Measurements from ENCODE around the gene COPS8.

Gene COPS8

DNA sequence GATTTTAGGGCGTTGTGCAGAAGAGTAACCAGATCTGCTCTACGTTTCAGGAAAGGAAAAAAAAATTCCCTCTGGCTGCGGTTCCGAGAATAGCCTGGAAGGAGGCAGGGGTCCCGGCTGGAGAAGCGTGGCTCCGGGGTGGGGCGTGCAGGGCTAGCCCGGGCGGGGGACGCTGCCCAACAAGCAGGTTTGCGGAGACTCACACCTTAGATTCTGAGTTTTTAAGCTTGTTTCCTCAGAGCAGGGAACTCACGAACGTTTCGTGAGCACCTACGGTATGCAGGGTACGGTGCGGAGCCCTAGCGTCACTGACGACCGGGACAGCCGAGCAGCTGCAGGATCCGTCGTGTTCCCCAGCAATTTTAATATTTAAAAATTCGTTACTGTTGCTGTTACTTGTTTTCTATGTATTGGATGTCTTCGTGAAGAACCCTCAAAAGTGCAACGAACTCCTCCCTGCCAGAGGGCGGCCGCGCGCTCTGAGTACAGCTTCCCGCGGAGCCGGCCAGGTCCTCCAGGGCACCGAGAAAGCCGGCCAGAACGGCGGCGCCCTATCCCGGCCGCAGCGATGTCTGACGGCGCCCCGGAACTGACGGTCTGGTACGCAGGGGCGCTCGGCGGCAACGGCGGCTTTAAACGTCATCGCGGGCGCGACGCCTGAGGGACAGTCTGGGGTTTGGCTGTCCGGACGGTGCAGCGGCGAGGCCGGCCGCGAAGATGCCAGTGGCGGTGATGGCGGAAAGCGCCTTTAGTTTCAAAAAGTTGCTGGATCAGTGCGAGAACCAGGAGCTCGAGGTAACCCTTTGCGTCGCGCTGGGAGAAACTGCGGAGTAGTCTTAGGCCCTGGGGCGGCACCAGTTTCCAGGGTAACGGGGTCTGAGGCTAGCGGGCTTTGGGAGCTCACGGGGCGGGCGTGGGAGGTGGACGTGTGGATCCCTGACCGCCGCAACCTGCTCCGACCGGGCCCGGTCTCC is at the start of gene COPS8:
Gene COPS8, plus strand, starts transcription at position 642 of the 974 bp plus-strand sequence. Its CDS starts 76 bp downstream, at position 718.
- peak; percentile 96 for DNase-seq (ENCODE audit: low read depth)

DNA sequence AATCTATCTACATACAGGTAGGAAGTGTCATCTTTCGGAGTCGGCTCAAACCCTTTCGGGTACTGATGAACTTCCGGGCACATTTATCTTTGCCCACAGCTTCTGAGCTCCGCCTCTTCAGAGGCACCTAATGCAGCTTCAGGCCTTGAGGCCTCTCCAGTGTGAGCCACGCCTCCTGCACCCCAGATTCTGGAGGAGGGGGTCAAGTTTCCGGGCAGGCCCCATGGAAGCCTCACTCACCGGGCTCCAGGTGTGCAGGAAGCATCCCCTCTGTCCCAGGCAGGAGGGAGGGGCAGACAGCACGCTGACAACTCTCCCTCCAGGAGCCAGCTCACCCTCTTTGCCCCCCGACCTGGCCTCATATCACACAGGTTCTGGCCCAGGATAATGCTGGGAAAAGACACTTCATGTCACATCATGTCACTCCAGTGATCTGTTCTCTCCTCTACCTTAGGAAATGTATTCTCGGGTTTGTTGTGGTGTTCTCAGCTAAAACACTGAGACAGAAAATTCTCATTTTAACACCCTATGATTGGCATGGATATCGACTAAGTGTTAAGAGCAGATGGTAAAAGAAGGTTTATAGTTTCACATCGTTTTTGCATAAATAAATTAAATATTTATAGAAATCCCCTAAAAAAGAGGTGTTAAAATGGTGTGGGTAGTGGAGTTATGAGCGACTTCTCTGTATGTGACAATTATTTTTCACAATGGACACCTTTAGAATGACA is 46.2 kb upstream of the COPS8 start:
- no peak for DNase-seq (ENCODE audit: low read depth)

DNA sequence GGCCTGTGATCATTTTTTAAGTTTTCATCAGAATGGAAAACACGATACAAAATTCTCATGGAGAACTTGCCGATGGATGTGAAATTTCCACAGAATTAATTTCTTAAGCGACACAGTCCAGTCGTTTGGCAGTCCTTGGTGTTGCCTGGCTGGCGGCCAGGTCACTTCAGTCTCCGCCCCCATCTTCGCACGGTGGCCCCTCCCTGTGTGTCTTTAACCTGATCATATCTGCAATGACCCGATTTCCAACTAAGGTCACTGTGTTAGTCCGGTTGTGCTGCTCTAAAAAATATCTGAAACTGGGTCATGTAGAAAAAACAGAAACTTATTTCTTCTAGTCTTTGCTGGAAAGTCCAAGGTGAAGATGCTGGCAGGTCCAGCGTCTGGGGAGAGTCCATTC is 44.5 kb upstream of the COPS8 start:
- no peak for DNase-seq (ENCODE audit: low read depth)

DNA sequence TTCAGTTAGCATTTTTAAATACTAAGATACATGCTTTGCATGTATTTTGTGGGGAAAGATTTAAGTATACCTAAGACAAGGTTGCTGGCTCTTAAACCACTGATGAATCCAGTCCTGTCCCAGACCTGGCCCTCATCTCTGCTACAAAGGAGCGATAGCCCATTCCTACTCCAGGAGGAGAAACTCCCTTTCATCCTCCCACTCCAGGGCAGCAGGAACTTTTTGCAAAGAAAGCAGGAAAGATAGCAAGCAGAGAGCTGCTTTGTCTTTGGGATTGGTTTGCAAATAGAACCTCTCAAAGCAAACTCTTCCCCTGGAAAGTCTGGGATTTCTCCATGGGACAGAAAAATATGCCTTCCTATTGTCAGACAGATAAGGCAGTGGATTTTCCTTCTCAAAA is 43.6 kb upstream of the COPS8 start:
- no peak for DNase-seq (ENCODE audit: low read depth)

- no peak for DNase-seq (ENCODE audit: low read depth)
Measured at GRCh38 chr2:237043866-237044265, 41.8 kb upstream of the COPS8 start.

- DNase-seq (ENCODE audit: low read depth): no peak
Measured at GRCh38 chr2:237044281-237044680, 41.4 kb upstream of the COPS8 start.

DNA sequence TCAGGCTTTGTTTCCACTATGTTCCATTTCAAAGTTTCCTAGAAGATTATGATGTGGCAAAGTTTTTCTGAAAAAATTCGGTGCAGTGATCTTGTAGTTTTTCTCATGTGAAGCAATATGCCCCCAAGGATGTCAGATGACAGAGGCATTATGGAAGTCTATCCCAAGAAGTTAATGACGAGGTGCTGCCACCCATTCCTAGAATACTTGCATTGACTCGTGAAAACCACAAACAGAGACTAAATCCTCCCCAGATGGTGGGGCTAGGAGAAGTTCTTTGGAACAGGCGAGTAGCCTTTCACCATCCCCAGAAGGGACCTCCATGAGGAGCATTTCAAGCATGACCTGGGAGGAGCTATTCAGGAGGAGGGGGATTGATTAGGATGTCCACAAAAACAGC is 40.2 kb upstream of the COPS8 start:
- no peak for DNase-seq (ENCODE audit: low read depth)

DNA sequence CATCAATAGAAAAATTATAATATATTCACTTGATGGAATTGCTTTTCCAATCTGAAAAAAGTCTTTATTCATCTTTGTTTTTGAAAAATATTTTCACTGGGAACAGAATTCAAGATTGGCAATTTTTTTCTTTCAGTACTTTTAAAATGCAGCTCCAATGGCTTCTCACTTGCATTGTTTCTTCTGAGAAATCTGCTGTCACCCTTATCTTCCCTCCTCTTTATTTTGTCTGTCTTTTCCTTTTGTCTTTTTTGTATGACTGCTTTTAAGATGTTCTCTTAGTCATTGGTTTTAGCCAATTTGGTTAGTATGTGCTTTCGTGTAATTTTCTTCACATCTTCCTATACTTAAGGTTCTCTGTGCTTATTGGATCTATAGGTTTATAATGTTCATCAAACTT is 37.1 kb upstream of the COPS8 start:
- DNase-seq (ENCODE audit: low read depth): no peak

- no peak for DNase-seq (ENCODE audit: low read depth)
Measured at GRCh38 chr2:237051861-237052260, 33.8 kb upstream of the COPS8 start.

GRCh38 chr2:237053066-237053465 is 32.6 kb upstream of the COPS8 start:
- no peak for DNase-seq (ENCODE audit: low read depth)

DNA sequence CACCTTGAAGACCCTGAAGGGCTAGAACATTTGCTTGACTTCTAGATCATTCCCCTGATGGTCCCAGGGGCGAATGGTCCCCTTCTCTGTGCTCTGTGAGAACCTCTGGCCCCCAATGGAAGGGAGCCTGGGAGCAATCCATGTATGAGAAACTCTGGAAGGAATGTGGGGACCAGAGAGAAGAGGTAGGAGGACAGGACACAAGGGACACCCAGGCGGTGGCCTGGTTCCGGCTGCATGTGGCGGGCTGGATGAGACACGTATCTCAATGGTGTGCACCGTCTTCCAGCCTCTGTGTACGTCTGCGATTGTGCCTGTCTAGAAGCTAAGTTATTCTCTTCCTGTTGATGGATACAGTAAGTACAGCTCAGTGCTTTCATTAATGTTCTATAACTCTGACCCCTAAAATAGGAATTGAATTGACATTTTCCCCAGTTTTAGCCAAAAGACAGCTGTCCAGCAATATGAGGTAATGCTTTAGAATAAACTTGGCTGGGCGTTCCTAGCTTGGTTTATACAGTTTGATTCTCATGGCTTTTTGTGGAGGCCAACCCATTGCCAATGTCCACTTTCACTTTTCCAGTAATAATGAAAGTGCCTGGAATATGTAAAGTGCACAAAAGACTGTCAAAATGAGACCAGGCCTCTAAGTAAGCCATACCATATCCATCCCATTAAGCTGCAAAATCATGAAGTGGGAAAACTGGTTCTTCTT is 30.1 kb upstream of the COPS8 start:
- DNase-seq (ENCODE audit: low read depth): no peak

DNA sequence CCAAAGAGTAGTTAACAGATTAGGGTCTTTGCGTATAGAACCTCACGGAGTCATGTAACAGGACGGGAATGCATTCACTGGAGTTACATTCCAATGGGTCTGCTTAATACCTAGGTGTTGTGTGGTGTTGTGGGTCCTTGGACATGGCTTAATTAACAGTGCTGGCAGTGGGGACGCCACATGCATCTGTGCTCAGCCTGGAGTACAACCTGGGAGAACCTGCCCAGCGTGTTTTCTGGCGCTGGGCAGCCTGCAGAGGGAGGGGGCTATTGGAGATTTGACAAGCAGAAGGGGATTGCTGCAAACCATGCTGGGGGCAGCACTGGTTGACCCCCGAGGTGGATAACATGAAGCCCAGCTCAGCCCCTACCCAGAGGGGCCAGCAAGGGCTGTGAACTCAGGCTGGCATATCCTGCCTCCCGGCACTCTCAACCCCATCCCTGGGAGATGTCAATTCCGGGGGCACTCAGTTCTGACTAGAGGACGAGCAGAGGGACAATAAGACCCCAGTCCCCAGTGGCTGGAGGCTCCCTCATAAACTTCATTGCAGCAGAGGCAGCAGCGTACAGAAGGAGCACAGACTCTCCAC is 29.3 kb upstream of the COPS8 start:
- DNase-seq (ENCODE audit: low read depth): no peak

DNA sequence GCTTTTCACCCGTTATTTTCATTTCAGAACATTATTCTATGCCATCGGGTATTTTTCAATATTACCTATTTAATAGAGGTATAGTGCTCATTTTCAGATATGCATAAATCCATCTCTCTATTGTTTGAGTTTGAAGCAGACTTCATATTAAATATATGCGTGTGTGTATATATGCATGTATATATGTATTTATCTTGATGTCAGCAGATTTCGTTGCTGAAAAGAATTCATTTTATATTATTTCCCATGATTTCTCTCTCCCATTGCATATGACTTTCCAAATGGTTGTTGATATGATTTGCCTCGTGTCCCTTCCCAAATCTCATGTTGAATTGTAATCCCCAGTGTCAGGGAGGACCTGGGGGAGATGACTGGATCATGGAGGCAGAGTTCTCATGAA is 28.6 kb upstream of the COPS8 start:
- DNase-seq (ENCODE audit: low read depth): no peak

- DNase-seq (ENCODE audit: low read depth): no peak
Measured at GRCh38 chr2:237057893-237058300, 27.8 kb upstream of the COPS8 start.

DNA sequence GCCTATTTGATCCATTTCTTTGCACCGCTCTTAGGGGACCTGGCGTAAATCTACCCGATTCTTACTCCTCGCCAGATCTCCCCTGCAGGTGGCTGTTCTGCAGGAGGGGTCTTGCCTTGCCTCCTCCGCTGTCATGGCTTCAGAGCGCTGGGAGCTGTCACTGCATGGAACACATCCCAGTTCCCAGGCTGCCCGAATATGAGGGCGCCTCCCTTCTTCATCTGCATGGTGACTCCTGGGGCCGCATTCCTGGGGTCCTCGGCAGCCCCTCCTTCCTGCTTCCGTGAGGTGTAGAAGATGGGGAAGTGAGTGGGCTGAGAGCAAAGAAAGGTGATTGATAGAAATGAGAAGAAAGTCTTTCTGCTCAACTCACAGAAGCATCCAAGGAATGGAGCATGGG is 27.3 kb upstream of the COPS8 start:
- no peak for DNase-seq (ENCODE audit: low read depth)

DNA sequence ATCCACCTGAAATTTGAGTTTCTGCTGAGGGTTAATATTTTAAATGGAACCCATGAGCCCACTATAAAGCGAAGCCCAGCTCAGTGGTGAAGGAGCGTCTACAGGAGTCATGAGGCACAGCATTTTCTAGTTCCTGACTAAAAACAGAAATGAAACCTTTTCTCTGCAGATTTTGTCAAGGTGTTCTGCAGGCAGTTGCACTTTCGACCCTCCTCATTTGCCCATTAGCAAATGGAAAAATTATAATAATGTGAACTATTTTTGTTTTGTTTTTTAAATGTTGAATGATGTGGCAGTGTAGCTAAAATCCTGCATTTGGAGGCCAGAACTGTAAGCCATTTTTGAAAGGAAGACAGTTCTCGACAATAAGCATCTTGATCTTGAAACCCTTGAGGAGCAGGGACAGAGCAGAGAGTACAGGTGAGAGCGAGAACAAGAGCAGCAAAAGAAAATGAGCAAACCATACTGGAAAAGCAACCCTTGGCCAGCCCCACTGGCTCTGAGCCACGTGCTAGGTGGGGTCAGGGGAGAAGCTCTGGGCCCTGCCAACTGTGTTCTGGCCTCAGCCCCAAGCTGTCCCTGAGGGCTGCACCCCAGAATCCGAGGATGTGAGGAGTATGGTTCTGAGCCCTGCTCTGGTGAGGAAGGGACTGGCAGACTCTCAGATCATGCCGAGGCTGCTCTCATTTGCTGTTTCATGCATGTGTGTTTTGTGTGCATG is 26.4 kb upstream of the COPS8 start:
- no peak for DNase-seq (ENCODE audit: low read depth)

GRCh38 chr2:237060534-237061312 is 25.0 kb upstream of the COPS8 start:
- DNase-seq (ENCODE audit: low read depth): peak; percentile 66

GRCh38 chr2:237061356-237061755 is 24.3 kb upstream of the COPS8 start:
- no peak for DNase-seq (ENCODE audit: low read depth)

- DNase-seq (ENCODE audit: low read depth): no peak
Measured at GRCh38 chr2:237062585-237062984, 23.1 kb upstream of the COPS8 start.

DNA sequence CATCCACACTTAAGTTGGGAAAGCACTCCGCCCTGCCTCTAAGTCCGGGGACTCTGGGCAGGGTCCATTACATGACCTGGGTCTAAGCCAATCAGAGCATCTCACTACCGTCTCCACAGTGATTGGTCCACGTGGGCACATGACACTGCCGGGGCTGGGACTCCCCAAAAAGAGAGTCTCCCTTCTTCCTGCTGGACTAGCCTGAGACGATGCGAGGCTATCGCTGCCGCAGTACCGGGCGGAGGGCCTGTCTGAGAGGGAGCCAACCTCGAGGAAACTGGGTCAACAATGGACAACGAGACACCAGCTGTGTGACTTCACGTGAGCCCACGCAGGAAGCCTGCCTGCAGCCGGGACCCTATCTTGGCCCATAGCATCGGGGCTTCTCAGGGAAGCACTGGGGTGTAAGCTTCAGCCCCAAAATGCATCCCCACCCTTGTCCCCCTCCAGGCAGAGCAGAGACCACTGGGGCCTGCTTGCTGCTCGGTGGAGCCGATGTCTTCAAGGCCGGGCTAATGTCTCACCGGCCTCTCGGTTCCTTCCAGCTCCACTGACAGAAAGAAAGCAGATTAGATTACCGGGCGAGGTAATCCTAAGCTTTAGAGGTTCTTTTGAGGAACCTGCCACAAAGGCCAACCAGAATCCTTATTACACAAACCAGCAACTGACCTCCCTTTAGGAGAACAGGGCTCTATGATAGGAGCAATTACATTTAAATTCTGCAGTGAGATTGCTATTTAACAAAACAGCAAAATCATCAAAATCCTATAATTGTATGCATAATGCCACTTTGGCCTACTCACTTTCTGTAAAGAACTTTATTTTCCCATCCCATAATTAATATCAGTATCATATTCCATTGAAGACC is 21.3 kb upstream of the COPS8 start:
- no peak for DNase-seq (ENCODE audit: low read depth)

Data from iris pigment epithelial cell (primary cell).